Peyer's patch (tissue), 4 donors: ENCODE results near the gene VSTM2B.

ENCODE experiments used
- CTCF ChIP-seq, 6 experiments: fragments of 450-650 bp in 4 of 6; fragments of 200-600 bp in 2 of 6; sonication (generic) in 1 of 6; IDR thresholded peaks; one replicate each; pipeline ENCODE4 v1.5.1; 2017 to 2019; ENCODE audit warnings: antibody characterized with exemption in 6 of 6, mild to moderate bottlenecking in 3 of 6, moderate library complexity in 1 of 6
- POLR2A ChIP-seq, 2 donors: fragments of 450-650 bp; IDR thresholded peaks; one replicate each; pipeline ENCODE4 v1.5.1; 2017; ENCODE audit warnings: antibody characterized with exemption in 2 of 2, mild to moderate bottlenecking in 2 of 2, moderate library complexity in 2 of 2

- no peak for TF ChIP-seq CTCF (IDR thresholded peaks at IDR 0.05)
- no peak for TF ChIP-seq POLR2A (IDR thresholded peaks at IDR 0.05)
These were observed 17.0 kb downstream of the VSTM2B start for GRCh38 chr19:29542776-29543175.
